ENCODE results near the gene RNF152. TPM values are rescaled to one million over a fixed set of nuclear protein-coding genes. Genes with fewer than 3 reads are reported as not detected.

Gene RNF152
- total and polyA plus RNA-seq, 2 donors (not counting 3 experiments of a cell fraction or from before 2014, with no cell fraction given): 20.8 to 27.5 TPM

DNA sequence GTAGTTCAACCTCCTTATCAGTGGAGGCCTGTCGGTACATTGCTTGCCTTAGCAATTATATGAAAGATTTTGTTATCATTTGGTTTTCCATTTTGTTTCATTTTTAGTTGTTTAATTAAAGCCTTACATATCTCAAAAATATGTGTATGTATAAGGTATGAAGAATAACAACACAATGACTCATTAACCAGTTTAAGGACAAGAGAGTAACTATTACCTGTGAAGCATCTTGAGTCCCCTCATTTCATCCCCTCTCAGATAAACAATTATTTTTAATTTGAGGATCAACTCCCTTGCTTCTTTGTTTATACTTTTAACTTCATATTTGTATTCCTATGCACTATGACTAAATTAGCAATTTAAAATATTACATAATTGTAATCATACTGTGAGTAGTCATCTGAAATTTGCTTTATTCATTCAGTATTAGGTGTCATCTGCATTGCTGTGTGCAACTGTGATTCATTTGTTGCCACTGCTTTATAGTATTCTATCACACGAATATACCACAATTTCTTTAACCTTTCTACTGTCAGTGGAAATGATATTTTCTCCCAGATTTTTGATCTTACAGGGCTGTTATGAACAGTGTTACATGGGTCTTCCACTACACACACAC lies 126.4 kb downstream of the RNF152 start:
- H3K9me1 ChIP-seq (replicated peaks; ENCODE audit: control insufficient read depth, extremely low read depth, insufficient read depth, low read length): no peaks in the 10 kb centered on the region
- no peaks in the 10 kb centered on the region for H3K79me2 ChIP-seq (ENCODE audit: control insufficient read depth, insufficient read depth, low read length)
- no peak overlapping the region for H2AFZ ChIP-seq (ENCODE audit: low read depth, low read length)
- no TSS peak for BruUV-seq (replicated peaks)
- H3K36me3 ChIP-seq (ENCODE audit: control insufficient read depth in 2 of 2, extremely low read depth in 1 of 2, insufficient read depth in 2 of 2, low read length in 2 of 2): no peaks in the 10 kb centered on the region
- H3K27me3 ChIP-seq (ENCODE audit: control insufficient read depth in 2 of 2, insufficient read depth in 2 of 2, low read length in 2 of 2): no peaks in the 10 kb centered on the region
- no peak for DNase-seq (ENCODE audit: low read depth, low spot score)
- intact Hi-C loops (cut with micrococcal nuclease) (no loop called here), dilution Hi-C loops (cut with MboI; ENCODE audit: extremely low pct_ligation_motif_present, low sequenced_read_pairs) (no loop called here)
- H3K4me1 ChIP-seq (ENCODE audit: control insufficient read depth, extremely low read depth, insufficient read depth, low read length): no peaks in the 10 kb centered on the region
- no peaks in the 10 kb centered on the region for H4K20me1 ChIP-seq (replicated peaks; ENCODE audit: control insufficient read depth, extremely low read depth, insufficient read depth, low read length)
- CTCF ChIA-PET: no interaction called here
- no peak overlapping the region for H3K4me2 ChIP-seq (ENCODE audit: insufficient read depth, low read length)
- POLR2A ChIA-PET: no interaction called here
- no peak overlapping the region for H3K4me3 ChIP-seq (replicated peaks in 1 of 3; ENCODE audit: insufficient read depth in 1 of 3, low read depth in 1 of 3, low read length in 3 of 3)
- TF ChIP-seq, protein P1, sequence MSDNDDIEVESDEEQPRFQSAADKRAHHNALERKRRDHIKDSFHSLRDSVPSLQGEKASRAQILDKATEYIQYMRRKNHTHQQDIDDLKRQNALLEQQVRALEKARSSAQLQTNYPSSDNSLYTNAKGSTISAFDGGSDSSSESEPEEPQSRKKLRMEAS (IDR thresholded peaks at IDR 0.05; ENCODE audit: insufficient read depth, insufficient read length): no peak
- TF ChIP-seq MYC (IDR thresholded peaks at IDR 0.05; ENCODE audit: low read depth, low read length) (no peak), FOS (IDR thresholded peaks at IDR 0.05; ENCODE audit: borderline replicate concordance, insufficient read depth, low read length) (no peak)
- H3K9ac ChIP-seq (replicated peaks; ENCODE audit: extremely low read depth, insufficient read depth, low read length): no peak overlapping the region
- no peaks in the 10 kb centered on the region for H3K9me3 ChIP-seq (replicated peaks; ENCODE audit: control insufficient read depth, insufficient read depth, low read length)
- no peak overlapping the region for H3K27ac ChIP-seq (ENCODE audit: insufficient read depth, low read depth, low read length)
- no peak for FAIRE-seq

DNA sequence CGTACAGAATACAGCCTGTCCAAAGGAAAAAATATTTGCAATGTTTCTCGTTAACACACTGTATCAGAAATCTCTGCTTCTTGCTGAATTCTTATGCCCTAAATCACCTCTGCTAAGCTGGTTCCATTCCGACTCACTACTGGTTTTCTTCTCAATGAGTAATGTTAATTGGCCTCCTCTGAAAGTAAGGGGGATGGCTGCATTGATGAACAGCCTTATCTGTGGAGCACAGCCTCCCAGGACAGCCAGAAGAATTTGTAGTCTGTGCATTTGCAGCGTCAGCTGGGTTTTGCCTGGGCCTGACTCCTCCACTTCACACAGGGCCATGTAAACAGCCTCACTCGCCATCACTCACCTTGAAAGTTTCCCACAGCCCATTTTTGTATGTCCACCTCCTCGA lies 127.7 kb downstream of the RNF152 start:
- FAIRE-seq: no peak
- no peak for DNase-seq (ENCODE audit: low read depth, low spot score)
- no TSS peak for BruUV-seq (replicated peaks)

More for the DNA sequence above, 127.7 kb downstream of the RNF152 start:
- H3K79me2 ChIP-seq (ENCODE audit: control insufficient read depth, insufficient read depth, low read length): no peaks in the 10 kb centered on the region
- H3K27ac ChIP-seq (ENCODE audit: insufficient read depth, low read depth, low read length): no peak overlapping the region
- H3K4me2 ChIP-seq (ENCODE audit: insufficient read depth, low read length): no peak overlapping the region
- intact Hi-C loops (cut with micrococcal nuclease): no loop called here
- no peak overlapping the region for H3K9ac ChIP-seq (replicated peaks; ENCODE audit: extremely low read depth, insufficient read depth, low read length)
- H3K4me3 ChIP-seq (replicated peaks in 1 of 3; ENCODE audit: insufficient read depth in 1 of 3, low read depth in 1 of 3, low read length in 3 of 3): no peak overlapping the region
- no peaks in the 10 kb centered on the region for H3K36me3 ChIP-seq (ENCODE audit: control insufficient read depth in 2 of 2, extremely low read depth in 1 of 2, insufficient read depth in 2 of 2, low read length in 2 of 2)
- dilution Hi-C loops (cut with MboI; ENCODE audit: extremely low pct_ligation_motif_present, low sequenced_read_pairs): no loop called here
- no peaks in the 10 kb centered on the region for H3K4me1 ChIP-seq (ENCODE audit: control insufficient read depth, extremely low read depth, insufficient read depth, low read length)
- H2AFZ ChIP-seq (ENCODE audit: low read depth, low read length): no peak overlapping the region
- CTCF ChIA-PET: no interaction called here
- H4K20me1 ChIP-seq (replicated peaks; ENCODE audit: control insufficient read depth, extremely low read depth, insufficient read depth, low read length): no peaks in the 10 kb centered on the region
- H3K9me3 ChIP-seq (replicated peaks; ENCODE audit: control insufficient read depth, insufficient read depth, low read length): no peaks in the 10 kb centered on the region
- no peaks in the 10 kb centered on the region for H3K27me3 ChIP-seq (ENCODE audit: control insufficient read depth in 2 of 2, insufficient read depth in 2 of 2, low read length in 2 of 2)
- H3K9me1 ChIP-seq (replicated peaks; ENCODE audit: control insufficient read depth, extremely low read depth, insufficient read depth, low read length): no peaks in the 10 kb centered on the region
- no peak for TF ChIP-seq POLR2AphosphoS5 (IDR thresholded peaks at IDR 0.05; ENCODE audit: insufficient read depth, low read depth, low read length)
- POLR2A ChIA-PET: no interaction called here
